Measurements from ENCODE around the gene ZNF729. TPM values are rescaled to one million over a fixed set of nuclear protein-coding genes. Genes with fewer than 3 reads are reported as not detected.

ZNF729 gene
- total and polyA plus RNA-seq, 2 experiments from 2014 or later, result not detected

- TF ChIP-seq STAT1 (IDR thresholded peaks at IDR 0.05; ENCODE audit: unreplicated experiment) (no peak), ZNF114 (CRISPR knock-in tag; IDR thresholded peaks at IDR 0.05) (no peak)
- Histone ChIP-seq H3K4me2 (no peak overlapping the region), H4K20me1 (replicated peaks; ENCODE audit: insufficient read depth) (no peaks in the 10 kb centered on the region), H3K36me3 (ENCODE audit: insufficient read depth) (no peaks in the 10 kb centered on the region), H2AFZ (no peak overlapping the region), H3K4me3 (no peak overlapping the region), H3K4me1 (ENCODE audit: insufficient read depth) (no peaks in the 10 kb centered on the region), H3K9me2 (ENCODE audit: insufficient read depth) (no peaks in the 10 kb centered on the region), H3K79me2 (replicated peaks; ENCODE audit: insufficient read depth) (no peaks in the 10 kb centered on the region), H3K27me3 (ENCODE audit: insufficient read depth) (no peaks in the 10 kb centered on the region), H3K27ac (ENCODE audit: low read depth) (no peak overlapping the region), H3F3A (replicated peaks; ENCODE audit: low read depth) (no peaks in the 10 kb centered on the region)
- no peaks in the 10 kb centered on the region for H3K4me1 Mint-ChIP-seq
- H3K4me3 Mint-ChIP-seq, result no peak overlapping the region
- DNase-seq (ENCODE audit: low spot score), result no peak
- no peaks in the 10 kb centered on the region for H3K27me3 Mint-ChIP-seq (ENCODE audit: insufficient read depth, low read depth, poor library complexity)
- H3K36me3 Mint-ChIP-seq (ENCODE audit: low read depth), result peaks cover 27% of the 10 kb centered on the region
- H3K9me3 Mint-ChIP-seq, result peaks cover 97% of the 10 kb centered on the region
- no peak for ATAC-seq
- H3K27ac Mint-ChIP-seq, result no peak overlapping the region
Observed at GRCh38 chr19:22354665-22355064, 68.4 kb downstream of the ZNF729 start.

Small RNAs within 50 kb of the gene (small RNA-seq; reads per million reads assigned to genes)
- not detected for gene AC011494.1 (ENCODE audit: low replicate concordance)

Other genes with a start within 250 kb of the ZNF729 start
- 0.23 and 0.35 TPM in 2 replicates for gene ZNF257, start 234.0 kb upstream of the ZNF729 start, total RNA-seq (2014; rRNA removed; shearing (Covaris generic))
- gene ZNF257, start 234.0 kb upstream of the ZNF729 start, polyA plus RNA-seq (2016; fragmentation: Nextera tagmentation; extraction: Ambion mirVana), result 0.07 and 0.11 TPM in 2 replicates
- gene ZNF676, start 89.5 kb upstream of the ZNF729 start, total RNA-seq (2014; rRNA removed; shearing (Covaris generic)), result not detected in 2 replicates
- not detected in 2 replicates for gene ZNF676, start 89.5 kb upstream of the ZNF729 start, polyA plus RNA-seq (2016; fragmentation: Nextera tagmentation; extraction: Ambion mirVana)
- gene ZNF98, start 135.9 kb downstream of the ZNF729 start, total RNA-seq (2014; rRNA removed; shearing (Covaris generic)), result not detected in 2 replicates
- gene ZNF98, start 135.9 kb downstream of the ZNF729 start, polyA plus RNA-seq (2016; fragmentation: Nextera tagmentation; extraction: Ambion mirVana), result not detected in 2 replicates

Measured in GM23338 (cell line).